Liver (tissue), 9 donors: Measurements from ENCODE around the gene ZNF552. TPM values are rescaled to one million over a fixed set of nuclear protein-coding genes. Genes with fewer than 3 reads are reported as not detected.

Experiments
- DNase-seq: peaks from one replicate; pipeline ENCODE4 v3.0.0-alpha.2; 2017; ENCODE audit warnings: low spot score
- H3K27ac ChIP-seq, 2 donors: one replicate each; pipeline ENCODE4 v1.7.0; 2013; ENCODE audit warnings: inconsistent platforms in 2 of 2, low read length in 2 of 2, control low read depth in 1 of 2, low read depth in 1 of 2, mild to moderate bottlenecking in 1 of 2
- H3K27me3 ChIP-seq, 4 donors: one replicate each; pipeline versions ENCODE4 v1.6.1 to v1.7.0; 2013; ENCODE audit warnings: low read length in 3 of 4, inconsistent platforms in 1 of 4, mild to moderate bottlenecking in 1 of 4, moderate library complexity in 1 of 4; ENCODE audit not compliant: control insufficient read depth in 4 of 4, insufficient read depth in 4 of 4
- H3K36me3 ChIP-seq, 4 donors: one replicate each; pipeline versions ENCODE4 v1.6.1 to v1.7.0; 2013; ENCODE audit warnings: low read length in 3 of 4, mild to moderate bottlenecking in 3 of 4, low read depth in 1 of 4, moderate library complexity in 1 of 4; ENCODE audit not compliant: control insufficient read depth in 4 of 4, insufficient read depth in 3 of 4
- H3K4me1 ChIP-seq, 4 donors: one replicate each; pipeline versions ENCODE4 v1.6.1 to v1.7.0; 2013; ENCODE audit warnings: low read length in 3 of 4, mild to moderate bottlenecking in 3 of 4, moderate library complexity in 1 of 4; ENCODE audit not compliant: control insufficient read depth in 4 of 4, insufficient read depth in 4 of 4
- H3K4me3 ChIP-seq, 3 donors: one replicate each; pipeline versions ENCODE4 v1.6.1 to v1.7.0; 2013; ENCODE audit warnings: low read length in 3 of 3, control low read depth in 1 of 3, low read depth in 1 of 3, mild to moderate bottlenecking in 1 of 3
- H3K9ac ChIP-seq, 2 donors: one replicate each; pipeline ENCODE4 v1.7.0; 2013; ENCODE audit warnings: low read length in 2 of 2, mild to moderate bottlenecking in 2 of 2, moderate library complexity in 2 of 2, control low read depth in 1 of 2, low read depth in 1 of 2
- H3K9me3 ChIP-seq, 4 donors: one replicate each; pipeline versions ENCODE4 v1.6.1 to v1.7.0; 2013; ENCODE audit warnings: low read length in 3 of 4; ENCODE audit not compliant: control insufficient read depth in 4 of 4
- ATF3 ChIP-seq: IDR thresholded peaks from 2 replicates; pipeline ENCODE4 v1.6.1; 2016; ENCODE audit warnings: antibody characterized with exemption
- CTCF ChIP-seq: fragments of 150-350 bp; IDR thresholded peaks from 2 replicates; pipeline ENCODE4 v1.5.1; 2017; ENCODE audit warnings: improper control_type of control experiment, low read depth, low read length; ENCODE audit not compliant: missing input control
- EGR1 ChIP-seq, 2 donors: IDR thresholded peaks; 2 replicates each; pipeline ENCODE4 v1.6.1; 2016 to 2018; ENCODE audit warnings: antibody characterized with exemption in 2 of 2, low read depth in 2 of 2
- FOXA1 ChIP-seq: IDR thresholded peaks from 2 replicates; pipeline ENCODE4 v1.6.1; 2016; ENCODE audit warnings: antibody characterized with exemption
- FOXA2 ChIP-seq: IDR thresholded peaks from 2 replicates; pipeline ENCODE4 v1.6.1; 2016; ENCODE audit warnings: antibody characterized with exemption
- GABPA ChIP-seq, 2 donors: IDR thresholded peaks in 1 of 2; conservative IDR thresholded peaks in 1 of 2; 2 replicates each; pipeline ENCODE4 v1.6.1; 2016; ENCODE audit warnings: antibody characterized with exemption in 2 of 2, mild to moderate bottlenecking in 1 of 2, moderate library complexity in 1 of 2
- HNF4A ChIP-seq, 2 donors: conservative IDR thresholded peaks; 2 replicates each; pipeline ENCODE4 v1.6.1; 2016; ENCODE audit warnings: antibody characterized with exemption in 2 of 2, mild to moderate bottlenecking in 2 of 2
- HNF4G ChIP-seq: IDR thresholded peaks from 2 replicates; pipeline ENCODE4 v1.6.1; 2016; ENCODE audit warnings: antibody characterized with exemption
- JUND ChIP-seq, 2 donors: IDR thresholded peaks; 2 replicates each; pipeline ENCODE4 v1.6.1; 2016; ENCODE audit warnings: antibody characterized with exemption in 2 of 2
- MAX ChIP-seq: IDR thresholded peaks from 2 replicates; pipeline ENCODE4 v1.6.1; 2016; ENCODE audit warnings: antibody characterized with exemption
- NR2F2 ChIP-seq: IDR thresholded peaks from 2 replicates; pipeline ENCODE4 v1.6.1; 2016; ENCODE audit warnings: antibody characterized with exemption
- RAD21 ChIP-seq, 2 donors: IDR thresholded peaks; 2 replicates each; pipeline ENCODE4 v1.6.1; 2016; ENCODE audit warnings: antibody characterized with exemption in 2 of 2, mild to moderate bottlenecking in 2 of 2
- RXRA ChIP-seq, 2 donors: IDR thresholded peaks; 2 replicates each; pipeline ENCODE4 v1.6.1; 2017 to 2018; ENCODE audit warnings: antibody characterized with exemption in 2 of 2, mild to moderate bottlenecking in 1 of 2
- SP1 ChIP-seq: IDR thresholded peaks from 2 replicates; pipeline ENCODE4 v1.6.1; 2018; ENCODE audit warnings: antibody characterized with exemption, mild to moderate bottlenecking
- TAF1 ChIP-seq: conservative IDR thresholded peaks from 2 replicates; pipeline ENCODE4 v1.6.1; 2016; ENCODE audit warnings: antibody characterized with exemption, mild to moderate bottlenecking
- YY1 ChIP-seq: IDR thresholded peaks from 2 replicates; pipeline ENCODE4 v1.6.1; 2016; ENCODE audit warnings: antibody characterized with exemption, mild to moderate bottlenecking
- ZBTB33 ChIP-seq: IDR thresholded peaks from 2 replicates; pipeline ENCODE4 v1.6.1; 2016; ENCODE audit warnings: antibody characterized with exemption
- WGBS: extraction: QIAGEN DNeasy Blood & Tissue Kit; methylation state at CpG from one replicate; pipeline ENCODE4 v1.1.7; 2013; 5-methylcytosine and 5-hydroxymethylcytosine counted together
- polyA plus RNA-seq, 2 donors: library from polyadenylated mRNA; stranded (reverse) in 1 of 2; unstranded in 1 of 2; fragments of 200-250 nt in 1 of 2; fragments of >200 nt in 1 of 2; fragmentation: Nextera tagmentation in 1 of 2; extraction: Ambion mirVana in 1 of 2; gene quantifications; one replicate each; pipeline versions ENCODE4 v1.2.1 to v1.2.3, GENCODE V29; 2013 to 2015
- total RNA-seq, 2 donors: library from RNA; depleted of rRNA; stranded (reverse); fragments of >200 nt; gene quantifications; one replicate each; pipeline ENCODE4 v1.2.3, GENCODE V29; 2014
- TF ChIP-seq, protein P1 (sequence below): IDR thresholded peaks from 2 replicates; pipeline ENCODE4 v1.6.1; 2016; ENCODE audit warnings: antibody characterized with exemption, mild to moderate bottlenecking
- donor health status: healthy.
- donor health status: healthy.
- donor health status: healthy.
- donor health status: healthy.
- donor health status: healthy.

Gene ZNF552
- total and polyA plus RNA-seq, 4 donors: 3.1 to 16.1 (median 5.4) TPM

- TF ChIP-seq ZBTB33: no peak
- peak; percentile 29 to 37 for TF ChIP-seq HNF4A (conservative IDR thresholded peaks at IDR 0.05)
- peak; percentile 62 to 90 for TF ChIP-seq RXRA (IDR thresholded peaks at IDR 0.05)
- TF ChIP-seq RAD21 (IDR thresholded peaks at IDR 0.05): peak; percentile 36 to 45
- TF ChIP-seq MAX: peak; percentile 67
- TF ChIP-seq YY1: peak; percentile 86
- no peak for TF ChIP-seq HNF4G
These were observed 4.9 kb upstream of the ZNF552 start (continued) for GRCh38 chr19:57819475-57820148.

DNA sequence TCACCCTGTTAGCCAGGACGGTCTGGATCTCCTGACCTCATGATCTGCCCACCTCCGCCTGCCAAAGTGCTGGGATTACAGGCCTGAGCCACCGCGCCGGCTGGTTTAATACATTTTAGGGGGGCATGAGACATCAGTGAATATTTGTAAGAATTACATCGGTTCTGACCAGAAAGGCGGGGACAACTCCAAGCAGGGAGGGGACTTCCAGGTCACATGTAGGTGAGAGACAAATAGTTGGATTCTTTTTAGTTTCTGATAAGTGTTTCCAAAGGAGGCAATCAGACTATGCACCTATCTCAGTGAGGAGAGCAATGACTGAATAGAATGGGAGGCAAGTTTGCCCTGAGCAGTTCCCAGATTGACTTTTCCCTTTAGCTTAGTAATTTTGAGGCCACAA lies 3.7 kb upstream of the ZNF552 start:
- DNase-seq: no peak
- no peaks in the 10 kb centered on the region for H3K9me3 ChIP-seq
- peaks cover 3 to 26% (median 18%) of the 10 kb centered on the region in 4 donors for H3K4me1 ChIP-seq
- H3K27ac ChIP-seq: no peak overlapping the region
- H3K9ac ChIP-seq: no peak overlapping the region
- H3K36me3 ChIP-seq: no peaks in the 10 kb centered on the region
- no peak overlapping the region for H3K4me3 ChIP-seq
- no peaks in the 10 kb centered on the region for H3K27me3 ChIP-seq
- TF ChIP-seq MAX (no peak), GABPA (IDR thresholded peaks at IDR 0.05 in 1 of 2, conservative IDR thresholded peaks at IDR 0.05 in 1 of 2) (no peak), HNF4G (no peak), TAF1 (no peak), EGR1 (IDR thresholded peaks at IDR 0.05; ENCODE audit: low read depth in 2 of 2) (no peak), HNF4A (conservative IDR thresholded peaks at IDR 0.05) (no peak)
- 92% methylated on average over 7 of the region's 7 CpGs for WGBS

GRCh38 chr19:57817976-57818375 lies 3.3 kb upstream of the ZNF552 start:
- H3K9ac ChIP-seq: no peak overlapping the region
- 96% methylated on average over 14 of the region's 14 CpGs for WGBS
- no peaks in the 10 kb centered on the region for H3K9me3 ChIP-seq
- H3K4me1 ChIP-seq: peaks cover 5 to 28% (median 18%) of the 10 kb centered on the region in 4 donors
- TF ChIP-seq NR2F2: no peak
- TF ChIP-seq MAX: no peak
- TF ChIP-seq HNF4A (conservative IDR thresholded peaks at IDR 0.05): no peak
- no peak for TF ChIP-seq JUND (IDR thresholded peaks at IDR 0.05)
- TF ChIP-seq, protein P1, sequence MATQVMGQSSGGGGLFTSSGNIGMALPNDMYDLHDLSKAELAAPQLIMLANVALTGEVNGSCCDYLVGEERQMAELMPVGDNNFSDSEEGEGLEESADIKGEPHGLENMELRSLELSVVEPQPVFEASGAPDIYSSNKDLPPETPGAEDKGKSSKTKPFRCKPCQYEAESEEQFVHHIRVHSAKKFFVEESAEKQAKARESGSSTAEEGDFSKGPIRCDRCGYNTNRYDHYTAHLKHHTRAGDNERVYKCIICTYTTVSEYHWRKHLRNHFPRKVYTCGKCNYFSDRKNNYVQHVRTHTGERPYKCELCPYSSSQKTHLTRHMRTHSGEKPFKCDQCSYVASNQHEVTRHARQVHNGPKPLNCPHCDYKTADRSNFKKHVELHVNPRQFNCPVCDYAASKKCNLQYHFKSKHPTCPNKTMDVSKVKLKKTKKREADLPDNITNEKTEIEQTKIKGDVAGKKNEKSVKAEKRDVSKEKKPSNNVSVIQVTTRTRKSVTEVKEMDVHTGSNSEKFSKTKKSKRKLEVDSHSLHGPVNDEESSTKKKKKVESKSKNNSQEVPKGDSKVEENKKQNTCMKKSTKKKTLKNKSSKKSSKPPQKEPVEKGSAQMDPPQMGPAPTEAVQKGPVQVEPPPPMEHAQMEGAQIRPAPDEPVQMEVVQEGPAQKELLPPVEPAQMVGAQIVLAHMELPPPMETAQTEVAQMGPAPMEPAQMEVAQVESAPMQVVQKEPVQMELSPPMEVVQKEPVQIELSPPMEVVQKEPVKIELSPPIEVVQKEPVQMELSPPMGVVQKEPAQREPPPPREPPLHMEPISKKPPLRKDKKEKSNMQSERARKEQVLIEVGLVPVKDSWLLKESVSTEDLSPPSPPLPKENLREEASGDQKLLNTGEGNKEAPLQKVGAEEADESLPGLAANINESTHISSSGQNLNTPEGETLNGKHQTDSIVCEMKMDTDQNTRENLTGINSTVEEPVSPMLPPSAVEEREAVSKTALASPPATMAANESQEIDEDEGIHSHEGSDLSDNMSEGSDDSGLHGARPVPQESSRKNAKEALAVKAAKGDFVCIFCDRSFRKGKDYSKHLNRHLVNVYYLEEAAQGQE: no peak
- TF ChIP-seq RXRA (IDR thresholded peaks at IDR 0.05): no peak
- TF ChIP-seq RAD21 (IDR thresholded peaks at IDR 0.05): no peak
- no peak for TF ChIP-seq FOXA2
- no peak for TF ChIP-seq EGR1 (IDR thresholded peaks at IDR 0.05; ENCODE audit: low read depth in 2 of 2)
- TF ChIP-seq ATF3: no peak
- TF ChIP-seq SP1: no peak
- TF ChIP-seq TAF1: no peak
- no peak for TF ChIP-seq YY1
- no peak for TF ChIP-seq ZBTB33
- TF ChIP-seq CTCF: no peak
- TF ChIP-seq FOXA1: no peak
- no peak for TF ChIP-seq GABPA (IDR thresholded peaks at IDR 0.05 in 1 of 2, conservative IDR thresholded peaks at IDR 0.05 in 1 of 2)
- H3K27ac ChIP-seq: no peak overlapping the region
- no peaks in the 10 kb centered on the region for H3K27me3 ChIP-seq
- DNase-seq: no peak
- no peaks in the 10 kb centered on the region for H3K36me3 ChIP-seq
- no peak overlapping the region for H3K4me3 ChIP-seq
